ENCODE measurements around the gene POLD3.

POLD3 gene

DNA sequence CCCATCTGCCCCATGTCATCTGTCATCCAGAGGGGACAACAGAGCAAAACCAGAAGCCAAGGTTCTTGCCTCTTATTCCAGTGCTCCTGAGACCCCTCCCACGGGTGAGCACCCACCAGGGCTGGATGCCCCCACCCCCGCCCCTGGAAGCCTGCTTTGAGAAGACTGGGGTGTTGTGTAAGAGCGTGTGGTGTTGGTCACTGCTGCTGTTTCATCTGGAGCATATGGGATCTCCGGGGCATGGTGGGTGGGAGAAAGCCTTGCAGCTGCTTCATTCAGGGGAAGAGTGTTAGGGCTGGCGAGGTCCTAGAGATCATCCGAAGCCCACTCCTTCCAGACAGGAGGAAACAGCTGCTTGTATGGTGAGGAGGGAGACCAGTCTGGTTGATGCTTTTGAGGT is 84.7 kb downstream of the POLD3 start:
- 98% methylated on average over 6 of the region's 6 CpGs for WGBS (ENCODE audit: insufficient coverage)
- no peaks in the 10 kb centered on the region for H3K4me1 ChIP-seq (ENCODE audit: control extremely low read depth in 1 of 4, control insufficient read depth in 4 of 4, insufficient read depth in 4 of 4, low read length in 3 of 4)
- no peak overlapping the region for H3K4me3 ChIP-seq (ENCODE audit: control insufficient read depth in 1 of 7, extremely low read depth in 1 of 7, insufficient read depth in 4 of 7, low read depth in 2 of 7, low read length in 6 of 7)
- peaks cover 0 to 3% (median 0%) of the 10 kb centered on the region in 5 experiments for H3K9me3 ChIP-seq (ENCODE audit: control extremely low read depth in 1 of 5, control insufficient read depth in 4 of 5, insufficient read depth in 2 of 5, low read depth in 1 of 5, low read length in 4 of 5)
- DNase-seq, result no peak
- ChIA-PET POLR2A (interaction anchor here (0.5 to 0.7 kb wide), 2 partner anchors 11 to 122 kb away, joined by 3 to 5 read pairs; no protein-coding TSS in a partner anchor), CTCF (interaction anchor here (1.1 to 1.2 kb wide), 3 partner anchors 9 to 48 kb away, joined by 3 to 4 read pairs (median 3); no protein-coding TSS in a partner anchor)
- H3K27me3 ChIP-seq (replicated peaks in 2 of 5; ENCODE audit: control insufficient read depth in 4 of 5, insufficient read depth in 5 of 5, low read length in 4 of 5), result no peaks in the 10 kb centered on the region
- H3K36me3 ChIP-seq (ENCODE audit: control insufficient read depth in 4 of 4, insufficient read depth in 4 of 4, low read length in 3 of 4), result no peaks in the 10 kb centered on the region
- no peak overlapping the region for H3K27ac ChIP-seq (ENCODE audit: insufficient read depth in 1 of 2, low read depth in 1 of 2, low read length in 2 of 2, poor library complexity in 1 of 2, severe bottlenecking in 2 of 2)

DNA sequence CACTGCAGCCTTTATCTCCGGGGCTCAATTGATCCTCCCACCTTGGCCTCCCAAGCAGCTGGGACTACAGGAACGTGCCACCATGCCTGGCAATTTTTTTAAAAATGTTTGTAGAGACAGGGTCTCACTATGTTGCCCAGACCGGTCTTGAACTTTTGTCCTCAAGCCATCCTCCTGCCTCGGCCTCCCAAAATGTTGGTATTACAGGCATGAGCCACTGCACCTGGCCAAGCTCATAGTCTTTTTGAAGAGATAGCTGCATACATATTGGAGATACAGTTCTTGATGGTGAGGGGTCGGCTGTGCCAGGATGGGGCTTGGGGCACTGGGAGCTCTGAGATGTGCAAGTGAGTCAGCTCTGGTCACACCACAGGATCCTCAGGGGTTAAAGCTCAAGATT is 85.7 kb downstream of the POLD3 start:
- ChIA-PET CTCF (interaction anchor here (0.6 to 1.2 kb wide), 4 partner anchors 8 to 47 kb away, joined by 3 to 4 read pairs (median 3); no protein-coding TSS in a partner anchor), POLR2A (no interaction called here)
- Histone ChIP-seq H3K27me3 (replicated peaks in 2 of 5; ENCODE audit: control insufficient read depth in 4 of 5, insufficient read depth in 5 of 5, low read length in 4 of 5) (peaks cover 0 to 5% (median 0%) of the 10 kb centered on the region in 5 experiments), H3K27ac (ENCODE audit: insufficient read depth in 1 of 2, low read depth in 1 of 2, low read length in 2 of 2, poor library complexity in 1 of 2, severe bottlenecking in 2 of 2) (no peak overlapping the region), H3K4me3 (ENCODE audit: control insufficient read depth in 1 of 7, extremely low read depth in 1 of 7, insufficient read depth in 4 of 7, low read depth in 2 of 7, low read length in 6 of 7) (no peak overlapping the region), H3K36me3 (ENCODE audit: control insufficient read depth in 4 of 4, insufficient read depth in 4 of 4, low read length in 3 of 4) (no peaks in the 10 kb centered on the region), H3K9me3 (ENCODE audit: control extremely low read depth in 1 of 5, control insufficient read depth in 4 of 5, insufficient read depth in 2 of 5, low read depth in 1 of 5, low read length in 4 of 5) (peaks cover 0 to 3% (median 0%) of the 10 kb centered on the region in 5 experiments), H3K4me1 (ENCODE audit: control extremely low read depth in 1 of 4, control insufficient read depth in 4 of 4, insufficient read depth in 4 of 4, low read length in 3 of 4) (no peaks in the 10 kb centered on the region)
- no peak for DNase-seq
- 97% methylated on average over 4 of the region's 5 CpGs for WGBS (ENCODE audit: insufficient coverage)

DNA sequence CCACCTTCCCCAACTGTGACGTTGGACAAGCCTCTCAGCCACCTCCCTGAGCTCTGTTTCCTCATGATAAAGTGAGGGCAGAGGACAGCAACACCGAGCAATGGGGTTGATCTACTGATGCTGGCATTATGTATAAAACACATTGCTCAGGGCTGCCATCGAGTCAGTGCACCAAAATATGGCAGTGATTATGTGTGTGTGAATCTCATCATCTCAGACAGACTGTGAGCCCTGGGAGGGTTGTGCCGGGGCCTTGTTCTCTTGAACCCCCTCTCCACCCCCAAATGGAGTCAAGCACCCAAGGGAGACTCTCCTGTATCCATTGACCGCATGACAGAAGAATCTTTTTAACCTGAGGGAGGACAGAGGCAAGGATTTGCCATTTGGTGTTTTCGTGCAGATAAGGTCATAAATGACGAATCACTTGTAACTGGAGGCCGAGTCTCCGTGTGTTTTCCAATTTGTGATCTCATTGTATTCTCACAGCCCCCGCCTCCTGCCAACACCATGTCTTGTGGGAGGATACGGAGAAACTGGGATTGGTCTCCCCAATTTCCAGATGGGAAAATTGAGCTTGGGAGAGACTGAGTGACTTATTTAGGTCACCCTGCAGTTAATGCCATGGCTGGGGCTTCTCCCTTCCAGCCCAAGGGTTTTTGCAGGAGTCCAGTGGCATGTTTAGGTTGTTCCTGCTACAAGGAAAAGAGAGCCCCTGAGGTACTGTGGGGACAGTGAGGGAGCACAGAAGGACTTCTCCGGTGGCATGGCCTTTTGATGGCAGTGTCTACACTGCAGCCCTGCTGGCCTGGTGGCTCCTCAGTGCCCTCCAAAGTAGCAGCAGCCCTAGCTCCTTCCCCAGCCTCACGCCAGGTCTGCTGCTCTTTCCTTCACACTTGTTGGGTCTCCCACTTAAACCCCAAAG is 86.5 kb downstream of the POLD3 start:
- CTCF ChIA-PET, result interaction anchor here (0.6 kb wide), 1 partner anchor 18 kb away, joined by 3 read pairs; no protein-coding TSS in a partner anchor

DNA sequence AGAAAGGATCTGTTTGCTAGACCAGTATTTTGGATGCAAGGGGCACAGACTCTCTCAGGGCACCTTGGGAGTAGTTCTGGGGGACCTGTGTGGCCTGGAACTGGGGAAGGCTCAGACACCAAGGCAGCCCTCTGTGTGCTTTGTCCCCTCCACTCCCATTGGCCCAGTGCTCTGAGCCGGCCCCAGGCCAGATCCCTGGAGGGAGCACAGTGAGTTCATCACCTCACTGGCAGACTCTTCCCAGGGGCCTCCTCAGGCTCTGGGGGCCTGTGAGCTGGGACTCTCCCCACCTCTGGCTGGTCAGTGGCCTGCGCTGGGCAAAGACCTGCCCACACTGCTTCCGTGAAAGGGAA is 87.1 kb downstream of the POLD3 start:
- H3K27me3 ChIP-seq (replicated peaks in 2 of 5; ENCODE audit: control insufficient read depth in 4 of 5, insufficient read depth in 5 of 5, low read length in 4 of 5), result peaks cover 0 to 16% (median 5%) of the 10 kb centered on the region in 5 experiments
- ChIA-PET CTCF (no interaction called here), POLR2A (no interaction called here)
- no peak for DNase-seq
- peaks cover 0 to 2% (median 0%) of the 10 kb centered on the region in 5 experiments for H3K9me3 ChIP-seq (ENCODE audit: control extremely low read depth in 1 of 5, control insufficient read depth in 4 of 5, insufficient read depth in 2 of 5, low read depth in 1 of 5, low read length in 4 of 5)
- H3K4me1 ChIP-seq (ENCODE audit: control extremely low read depth in 1 of 4, control insufficient read depth in 4 of 4, insufficient read depth in 4 of 4, low read length in 3 of 4), result peaks cover 0 to 9% (median 2%) of the 10 kb centered on the region in 4 experiments
- no peak overlapping the region for H3K4me3 ChIP-seq (ENCODE audit: control insufficient read depth in 1 of 7, extremely low read depth in 1 of 7, insufficient read depth in 4 of 7, low read depth in 2 of 7, low read length in 6 of 7)
- 100% methylated on average over 2 of the region's 3 CpGs for WGBS (ENCODE audit: insufficient coverage)
- no peaks in the 10 kb centered on the region for H3K36me3 ChIP-seq (ENCODE audit: control insufficient read depth in 4 of 4, insufficient read depth in 4 of 4, low read length in 3 of 4)
- H3K27ac ChIP-seq (ENCODE audit: insufficient read depth in 1 of 2, low read depth in 1 of 2, low read length in 2 of 2, poor library complexity in 1 of 2, severe bottlenecking in 2 of 2), result no peak overlapping the region

More for the DNA sequence above, 86.5 kb downstream of the POLD3 start:
- Histone ChIP-seq H3K27ac (ENCODE audit: insufficient read depth in 1 of 2, low read depth in 1 of 2, low read length in 2 of 2, poor library complexity in 1 of 2, severe bottlenecking in 2 of 2) (no peak overlapping the region), H3K9me3 (ENCODE audit: control extremely low read depth in 1 of 5, control insufficient read depth in 4 of 5, insufficient read depth in 2 of 5, low read depth in 1 of 5, low read length in 4 of 5) (peaks cover 0 to 3% (median 0%) of the 10 kb centered on the region in 5 experiments), H3K4me3 (ENCODE audit: control insufficient read depth in 1 of 7, extremely low read depth in 1 of 7, insufficient read depth in 4 of 7, low read depth in 2 of 7, low read length in 6 of 7) (no peak overlapping the region), H3K4me1 (ENCODE audit: control extremely low read depth in 1 of 4, control insufficient read depth in 4 of 4, insufficient read depth in 4 of 4, low read length in 3 of 4) (peaks cover 0 to 8% (median 2%) of the 10 kb centered on the region in 4 experiments), H3K36me3 (ENCODE audit: control insufficient read depth in 4 of 4, insufficient read depth in 4 of 4, low read length in 3 of 4) (no peaks in the 10 kb centered on the region), H3K27me3 (replicated peaks in 2 of 5; ENCODE audit: control insufficient read depth in 4 of 5, insufficient read depth in 5 of 5, low read length in 4 of 5) (peaks cover 0 to 11% (median under 1%) of the 10 kb centered on the region in 5 experiments)
- POLR2A ChIA-PET, result no interaction called here
- WGBS (ENCODE audit: insufficient coverage), result 91% methylated on average over 11 of the region's 13 CpGs
- DNase-seq, result no peak

DNA sequence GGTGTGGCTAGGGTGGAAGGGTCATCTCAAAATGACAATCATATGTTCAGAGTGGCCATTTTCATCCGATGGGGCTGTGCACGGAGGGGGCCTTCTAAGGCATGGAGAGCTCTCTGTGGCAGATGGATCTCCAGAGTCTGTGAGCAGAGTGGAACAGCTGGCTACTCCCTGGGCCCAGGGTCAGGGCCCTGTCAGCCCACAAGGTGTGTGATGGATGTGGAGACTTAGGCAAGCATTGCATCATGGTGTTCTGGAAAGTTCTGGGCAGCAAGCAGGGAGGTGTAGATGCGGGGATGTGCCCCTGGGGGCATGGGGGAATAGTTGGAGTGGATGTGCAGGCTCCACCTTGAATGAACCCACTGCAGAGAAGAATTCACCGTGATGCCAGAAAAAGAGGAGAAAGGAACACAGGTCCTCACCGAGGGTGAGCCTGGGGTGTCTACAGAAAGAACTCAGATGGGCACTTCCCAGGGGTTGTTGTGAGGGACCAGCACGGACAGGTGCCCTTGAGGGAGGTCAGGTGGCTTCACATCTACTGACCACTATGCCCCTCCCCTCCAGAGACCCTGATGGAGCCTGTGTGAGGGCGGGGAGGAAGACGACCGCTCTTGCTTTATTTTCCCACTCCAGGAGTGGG is 87.8 kb downstream of the POLD3 start:
- H3K9me3 ChIP-seq (ENCODE audit: control extremely low read depth in 1 of 5, control insufficient read depth in 4 of 5, insufficient read depth in 2 of 5, low read depth in 1 of 5, low read length in 4 of 5), result no peaks in the 10 kb centered on the region
- peaks cover 0 to 21% (median 5%) of the 10 kb centered on the region in 5 experiments for H3K27me3 ChIP-seq (replicated peaks in 2 of 5; ENCODE audit: control insufficient read depth in 4 of 5, insufficient read depth in 5 of 5, low read length in 4 of 5)
- 100% methylated on average over 6 of the region's 9 CpGs for WGBS (ENCODE audit: insufficient coverage)
- POLR2A ChIA-PET, result no interaction called here
- no peak overlapping the region for H3K4me3 ChIP-seq (ENCODE audit: control insufficient read depth in 1 of 7, extremely low read depth in 1 of 7, insufficient read depth in 4 of 7, low read depth in 2 of 7, low read length in 6 of 7)
- no peak overlapping the region for H3K27ac ChIP-seq (ENCODE audit: insufficient read depth in 1 of 2, low read depth in 1 of 2, low read length in 2 of 2, poor library complexity in 1 of 2, severe bottlenecking in 2 of 2)
- DNase-seq, result no peak
- H3K36me3 ChIP-seq (ENCODE audit: control insufficient read depth in 4 of 4, insufficient read depth in 4 of 4, low read length in 3 of 4), result no peaks in the 10 kb centered on the region
- peaks cover 0 to 9% (median 2%) of the 10 kb centered on the region in 4 experiments for H3K4me1 ChIP-seq (ENCODE audit: control extremely low read depth in 1 of 4, control insufficient read depth in 4 of 4, insufficient read depth in 4 of 4, low read length in 3 of 4)
- CTCF ChIA-PET, result no interaction called here

DNA sequence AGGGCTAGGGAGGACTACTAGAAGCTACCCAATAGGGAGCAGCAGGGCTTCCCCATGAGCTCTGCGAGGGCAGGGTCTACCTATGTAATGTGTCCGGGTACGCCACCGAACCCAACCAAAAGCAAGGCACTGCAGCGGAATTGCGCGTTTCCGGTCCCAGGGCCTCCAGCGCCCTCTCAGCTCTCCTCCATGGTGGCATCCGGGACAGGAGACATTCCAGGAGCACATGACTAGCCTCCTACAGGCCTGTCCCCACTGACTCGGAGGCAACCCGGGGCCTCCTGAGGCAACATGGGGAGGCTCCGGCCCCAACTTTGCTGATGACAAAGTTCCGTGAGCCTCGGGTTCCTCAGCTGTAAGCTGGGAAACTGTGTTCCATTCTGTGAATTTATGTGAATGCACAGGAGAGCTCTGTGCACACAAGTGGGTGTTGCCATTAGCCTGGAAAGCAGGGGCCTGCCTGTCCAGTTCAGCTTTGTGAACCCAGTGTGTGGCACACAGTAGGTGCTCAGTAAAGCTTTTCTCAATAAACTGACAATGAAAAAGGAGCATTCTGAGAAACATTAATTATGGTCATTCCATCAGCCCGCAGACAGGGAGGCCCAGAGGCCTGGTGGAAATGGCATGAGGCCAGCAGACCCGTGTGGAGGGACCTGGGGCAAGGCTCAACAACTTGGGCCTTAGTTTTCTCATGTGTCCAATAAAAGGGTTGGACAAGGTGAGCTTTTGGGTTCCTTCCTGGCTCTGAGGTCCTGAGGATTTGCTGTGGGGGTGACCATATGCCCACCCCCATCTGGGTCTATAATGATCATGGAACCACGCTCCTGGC is 88.5 kb downstream of the POLD3 start:
- CTCF ChIA-PET, result no interaction called here

More for the DNA sequence above, 88.5 kb downstream of the POLD3 start:
- peaks cover 0 to 21% (median 5%) of the 10 kb centered on the region in 5 experiments for H3K27me3 ChIP-seq (replicated peaks in 2 of 5; ENCODE audit: control insufficient read depth in 4 of 5, insufficient read depth in 5 of 5, low read length in 4 of 5)
- no peak overlapping the region for H3K4me3 ChIP-seq (ENCODE audit: control insufficient read depth in 1 of 7, extremely low read depth in 1 of 7, insufficient read depth in 4 of 7, low read depth in 2 of 7, low read length in 6 of 7)
- no peak for DNase-seq
- no peak overlapping the region for H3K27ac ChIP-seq (ENCODE audit: insufficient read depth in 1 of 2, low read depth in 1 of 2, low read length in 2 of 2, poor library complexity in 1 of 2, severe bottlenecking in 2 of 2)
- H3K4me1 ChIP-seq (ENCODE audit: control extremely low read depth in 1 of 4, control insufficient read depth in 4 of 4, insufficient read depth in 4 of 4, low read length in 3 of 4), result peaks cover 0 to 9% (median 2%) of the 10 kb centered on the region in 4 experiments
- POLR2A ChIA-PET, result no interaction called here
- H3K36me3 ChIP-seq (ENCODE audit: control insufficient read depth in 4 of 4, insufficient read depth in 4 of 4, low read length in 3 of 4), result no peaks in the 10 kb centered on the region
- H3K9me3 ChIP-seq (ENCODE audit: control extremely low read depth in 1 of 5, control insufficient read depth in 4 of 5, insufficient read depth in 2 of 5, low read depth in 1 of 5, low read length in 4 of 5), result no peaks in the 10 kb centered on the region
- WGBS (ENCODE audit: insufficient coverage), result 96% methylated on average over 12 of the region's 18 CpGs

Measured in common myeloid progenitor, CD34-positive (primary cell).